Middle frontal gyrus (tissue), 1 donor: ENCODE results near the gene USP21.

Experiments used
- DNase-seq: peaks from one replicate; pipeline ENCODE4 v3.0.0-alpha.2; 2015; ENCODE audit warnings: low spot score; ENCODE audit errors: extremely low spot score

USP21 gene

DNA sequence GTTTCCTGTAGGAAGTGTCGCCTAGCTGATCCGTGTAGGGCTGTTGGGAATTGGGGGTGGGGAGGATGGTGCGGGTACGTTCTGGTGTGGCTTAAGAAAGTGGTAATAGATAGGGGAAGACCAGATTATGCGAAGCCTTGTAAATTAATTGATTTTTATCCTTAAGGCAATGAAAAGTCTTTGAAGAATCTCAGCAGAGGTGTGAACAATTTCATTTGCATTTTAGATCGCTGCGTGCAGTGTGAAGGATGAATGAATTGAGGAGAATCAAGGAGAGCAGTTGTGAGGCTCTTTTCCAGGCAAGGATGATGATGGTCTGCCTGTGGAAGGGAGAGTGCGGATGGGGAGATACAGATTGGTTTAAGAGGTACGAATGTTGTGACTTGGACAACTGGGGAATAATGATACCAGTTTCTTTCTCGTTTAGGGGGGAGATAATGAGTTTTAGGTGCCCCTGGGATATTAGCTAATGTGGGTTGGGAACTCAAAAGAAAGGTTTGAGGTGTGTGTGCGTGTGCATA is 26.0 kb upstream of the USP21 start:
- no peak for DNase-seq

- no peak for DNase-seq
Observed at GRCh38 chr1:161137881-161138280, 21.4 kb upstream of the USP21 start.

GRCh38 chr1:161138431-161138830 is 20.9 kb upstream of the USP21 start:
- DNase-seq, result no peak

- no peak for DNase-seq
Observed at GRCh38 chr1:161139766-161140165, 19.5 kb upstream of the USP21 start.

- no peak for DNase-seq
Observed at GRCh38 chr1:161140755-161141400, 18.4 kb upstream of the USP21 start.

- DNase-seq, result no peak
Observed at GRCh38 chr1:161145832-161146231, 13.5 kb upstream of the USP21 start.

DNA sequence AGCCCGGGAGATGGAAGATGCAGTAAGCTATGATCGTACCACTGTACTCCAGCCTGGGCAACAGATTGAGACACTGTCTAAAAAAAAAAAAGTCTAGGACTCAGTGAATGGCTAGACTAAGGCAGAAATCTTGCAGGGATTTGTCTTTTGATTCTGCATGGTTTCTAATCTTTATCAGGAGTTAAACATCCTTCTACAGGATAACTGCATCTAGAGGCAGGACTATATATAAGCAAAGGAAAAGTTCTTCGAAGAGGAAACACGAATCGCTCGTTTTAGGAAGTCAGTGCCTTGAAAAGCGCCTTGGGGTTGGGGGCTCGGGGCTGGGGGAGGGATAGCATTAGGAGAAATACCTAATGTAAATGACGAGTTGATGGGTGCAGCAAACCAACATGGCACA is 6.1 kb upstream of the USP21 start:
- DNase-seq, result no peak

DNA sequence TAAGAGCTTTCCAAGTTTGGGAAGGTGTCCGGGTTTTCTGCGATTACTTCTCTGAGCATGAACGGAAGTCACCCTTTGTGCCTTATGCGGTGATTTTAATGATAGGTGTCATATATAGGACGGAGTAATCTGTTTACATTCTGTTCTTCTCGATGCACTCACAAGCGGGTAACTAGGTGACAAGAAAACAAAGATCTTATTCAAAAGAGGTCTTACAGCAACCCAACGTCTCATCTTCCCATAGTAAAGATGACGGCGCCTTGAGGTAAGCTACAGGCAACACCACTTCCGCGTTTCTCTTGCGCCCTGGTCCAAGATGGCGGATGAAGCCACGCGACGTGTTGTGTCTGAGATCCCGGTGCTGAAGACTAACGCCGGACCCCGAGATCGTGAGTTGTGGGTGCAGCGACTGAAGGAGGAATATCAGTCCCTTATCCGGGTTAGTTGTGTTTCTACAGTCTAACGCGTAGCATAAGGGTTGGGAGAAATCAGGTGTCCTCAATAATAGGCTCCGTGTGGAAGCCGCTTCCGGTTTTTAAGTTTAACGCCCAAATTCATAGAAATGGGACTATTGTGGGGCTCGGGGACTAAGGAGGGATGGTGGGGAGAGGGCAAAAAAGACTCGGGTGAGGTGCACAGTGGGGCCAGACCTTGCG is 5.5 kb upstream of the USP21 start, which contains the start of gene UFC1:
UFC1 (plus strand) TSS at position 297 of the 656 bp plus-strand sequence; CDS start at position 317, 20 bp downstream.
- peak; percentile 83 for DNase-seq

DNA sequence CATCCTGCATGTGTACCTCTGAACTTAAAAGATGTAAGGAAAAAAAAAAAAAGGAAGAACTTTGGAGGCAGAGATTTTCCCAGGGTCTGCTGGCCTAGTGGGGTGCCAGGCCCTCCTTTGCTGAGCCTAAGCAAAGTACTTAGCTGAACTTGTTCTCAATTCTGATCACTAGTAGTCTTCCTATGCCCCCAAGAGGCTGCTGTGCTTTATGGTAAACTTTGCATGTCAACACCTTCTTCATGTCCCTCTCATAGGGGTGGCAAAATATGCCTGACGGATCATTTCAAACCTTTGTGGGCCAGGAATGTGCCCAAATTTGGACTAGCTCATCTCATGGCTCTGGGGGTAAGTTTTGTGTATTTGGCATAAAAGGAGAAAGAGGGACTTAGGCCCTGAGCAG is 1.4 kb upstream of the USP21 start:
- no peak for DNase-seq

DNA sequence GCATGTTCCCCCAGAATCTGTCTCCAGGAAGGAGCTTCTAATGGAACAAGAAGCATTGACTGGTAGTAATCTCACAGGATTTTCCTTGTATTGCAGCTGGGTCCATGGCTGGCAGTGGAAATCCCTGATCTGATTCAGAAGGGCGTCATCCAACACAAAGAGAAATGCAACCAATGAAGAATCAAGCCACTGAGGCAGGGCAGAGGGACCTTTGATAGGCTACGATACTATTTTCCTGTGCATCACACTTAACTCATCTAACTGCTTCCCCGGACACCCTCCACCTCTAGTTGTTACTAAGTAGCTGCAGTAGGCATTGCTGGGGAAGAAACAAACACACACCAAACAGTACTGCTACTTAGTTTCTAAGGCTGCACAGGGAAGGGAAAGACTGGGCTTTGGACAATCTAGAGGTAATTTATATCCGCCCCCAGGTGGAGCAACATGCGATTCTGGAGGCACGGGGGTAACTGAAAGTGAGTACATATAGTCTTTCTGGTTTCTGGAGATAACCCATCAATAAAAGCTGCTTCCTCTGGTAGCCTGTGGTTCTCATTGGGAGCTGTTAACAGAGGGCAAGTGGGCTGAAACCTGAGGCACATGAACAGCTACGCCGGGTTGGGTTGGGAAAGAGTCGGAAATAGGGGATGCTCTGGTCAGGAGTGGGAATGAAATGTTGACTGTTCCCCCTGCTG is 837 bp upstream of the USP21 start:
- DNase-seq, result no peak

- DNase-seq, result no peak
Observed at GRCh38 chr1:161159913-161160243, 578 bp downstream of the USP21 start.

DNA sequence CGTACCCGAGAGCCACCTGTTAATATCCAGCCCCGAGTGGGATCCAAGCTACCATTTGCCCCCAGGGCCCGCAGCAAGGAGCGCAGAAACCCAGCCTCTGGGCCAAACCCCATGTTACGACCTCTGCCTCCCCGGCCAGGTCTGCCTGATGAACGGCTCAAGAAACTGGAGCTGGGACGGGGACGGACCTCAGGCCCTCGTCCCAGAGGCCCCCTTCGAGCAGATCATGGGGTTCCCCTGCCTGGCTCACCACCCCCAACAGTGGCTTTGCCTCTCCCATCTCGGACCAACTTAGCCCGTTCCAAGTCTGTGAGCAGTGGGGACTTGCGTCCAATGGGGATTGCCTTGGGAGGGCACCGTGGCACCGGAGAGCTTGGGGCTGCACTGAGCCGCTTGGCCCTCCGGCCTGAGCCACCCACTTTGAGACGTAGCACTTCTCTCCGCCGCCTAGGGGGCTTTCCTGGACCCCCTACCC is 1.4 kb downstream of the USP21 start:
- DNase-seq, result no peak

GRCh38 chr1:161161652-161162051 is 2.4 kb downstream of the USP21 start:
- DNase-seq, result no peak

DNA sequence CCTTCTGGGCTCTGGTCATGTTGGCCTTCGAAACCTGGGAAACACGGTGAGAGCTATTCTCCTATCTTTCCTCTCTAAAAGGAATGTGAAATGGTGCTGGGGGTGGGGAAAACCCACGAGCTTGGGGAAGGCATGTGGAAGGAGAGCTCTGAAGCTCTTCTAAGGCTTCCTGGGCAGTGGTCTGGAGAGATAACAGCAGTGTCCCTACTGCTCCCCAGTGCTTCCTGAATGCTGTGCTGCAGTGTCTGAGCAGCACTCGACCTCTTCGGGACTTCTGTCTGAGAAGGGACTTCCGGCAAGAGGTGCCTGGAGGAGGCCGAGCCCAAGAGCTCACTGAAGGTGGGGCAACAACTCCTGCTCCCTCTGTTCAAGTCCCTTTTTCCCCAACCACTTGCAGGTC is 2.8 kb downstream of the USP21 start:
- DNase-seq, result no peak

- no peak for DNase-seq
Observed at GRCh38 chr1:161162806-161163205, 3.5 kb downstream of the USP21 start.

- no peak for DNase-seq
Observed at GRCh38 chr1:161163793-161164192, 4.5 kb downstream of the USP21 start.

DNA sequence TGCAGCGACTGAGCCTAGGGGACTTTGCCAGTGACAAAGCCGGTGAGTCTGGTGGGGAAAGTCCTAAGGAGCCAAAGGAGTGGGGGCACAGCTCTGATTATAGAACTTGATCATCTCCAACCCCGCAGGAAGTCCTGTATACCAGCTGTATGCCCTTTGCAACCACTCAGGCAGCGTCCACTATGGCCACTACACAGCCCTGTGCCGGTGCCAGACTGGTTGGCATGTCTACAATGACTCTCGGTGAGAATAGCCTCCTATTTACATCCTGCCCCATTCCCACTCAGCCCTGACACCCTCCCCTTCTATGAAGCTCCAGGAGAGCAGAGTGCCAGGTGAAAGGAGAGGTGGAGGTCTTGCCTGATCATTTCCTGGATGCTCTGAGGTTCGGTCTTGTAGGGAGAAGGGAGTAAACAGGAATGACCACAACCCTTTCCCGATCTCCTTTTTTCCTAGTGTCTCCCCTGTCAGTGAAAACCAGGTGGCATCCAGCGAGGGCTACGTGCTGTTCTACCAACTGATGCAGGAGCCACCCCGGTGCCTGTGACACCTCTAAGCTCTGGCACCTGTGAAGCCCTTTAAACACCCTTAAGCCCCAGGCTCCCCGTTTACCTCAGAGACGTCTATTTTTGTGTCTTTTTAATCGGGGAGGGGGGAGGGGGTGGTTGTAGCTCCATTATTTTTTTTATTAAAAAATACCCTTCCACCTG is 5.8 kb downstream of the USP21 start:
- DNase-seq, result no peak

GRCh38 chr1:161165742-161166668 is 6.7 kb downstream of the USP21 start, which contains the start of gene PPOX:
Gene PPOX, plus strand, starts transcription at chr1:161166426. Its CDS starts 422 bp downstream, at chr1:161166848.
- DNase-seq, result peak; percentile 99

GRCh38 chr1:161166669-161167548 is 7.6 kb downstream of the USP21 start:
- DNase-seq, result no peak
